SKM-1 treated with dmso at 0.1 percent for 144 hours (cell line): ENCODE measurements around the gene PPP3CB.
A peak's percentile ranks its signal among the peaks of the same experiment; 100 is the strongest.

Source experiments
- DNase-seq: peaks from one replicate; lab custom pipeline; 2025; ENCODE audit not compliant: unreplicated experiment; lab: John Stamatoyannopoulos, UW

The PPP3CB gene

GRCh38 chr10:73495884-73496674 is at the start of gene PPP3CB:
Gene PPP3CB, minus strand, starts transcription at chr10:73496024. Its CDS starts 135 bp downstream, at chr10:73495889.
- DNase-seq, result peak; percentile 93

GRCh38 chr10:73545357-73545756 is 49.5 kb upstream of the PPP3CB start:
- DNase-seq, result no peak

GRCh38 chr10:73537709-73538108 is 41.9 kb upstream of the PPP3CB start:
- DNase-seq, result no peak

- no peak for DNase-seq
Measured at GRCh38 chr10:73537288-73537687, 41.5 kb upstream of the PPP3CB start.

GRCh38 chr10:73534857-73535256 is 39.0 kb upstream of the PPP3CB start:
- DNase-seq, result no peak

- DNase-seq, result peak; percentile 91
Measured at GRCh38 chr10:73529089-73529832, 33.4 kb upstream of the PPP3CB start.

GRCh38 chr10:73522263-73522662 is 26.4 kb upstream of the PPP3CB start:
- no peak for DNase-seq

- no peak for DNase-seq
Measured at GRCh38 chr10:73519336-73519735, 23.5 kb upstream of the PPP3CB start.

GRCh38 chr10:73517166-73517888 is 21.5 kb upstream of the PPP3CB start:
- DNase-seq, result no peak

GRCh38 chr10:73512207-73512743 is 16.5 kb upstream of the PPP3CB start:
- no peak for DNase-seq

- DNase-seq, result no peak
Measured at GRCh38 chr10:73509695-73510094, 13.9 kb upstream of the PPP3CB start.

- no peak for DNase-seq
Measured at GRCh38 chr10:73506491-73506890, 10.7 kb upstream of the PPP3CB start.

GRCh38 chr10:73506074-73506473 is 10.2 kb upstream of the PPP3CB start:
- DNase-seq, result no peak

GRCh38 chr10:73503037-73503436 is 7.2 kb upstream of the PPP3CB start:
- no peak for DNase-seq

GRCh38 chr10:73501651-73502050 is 5.8 kb upstream of the PPP3CB start:
- no peak for DNase-seq

GRCh38 chr10:73497623-73498022 is 1.8 kb upstream of the PPP3CB start:
- no peak for DNase-seq

- DNase-seq, result peak; percentile 85
Measured at GRCh38 chr10:73495226-73495883, 469 bp downstream of the PPP3CB start.

- no peak for DNase-seq
Measured at GRCh38 chr10:73494877-73495225, 973 bp downstream of the PPP3CB start.

GRCh38 chr10:73494213-73494612 is 1.6 kb downstream of the PPP3CB start:
- no peak for DNase-seq

- DNase-seq, result no peak
Measured at GRCh38 chr10:73493781-73494180, 2.0 kb downstream of the PPP3CB start.

GRCh38 chr10:73486601-73487000 is 9.2 kb downstream of the PPP3CB start:
- DNase-seq, result no peak
